IPS-15b (cell line): ENCODE data around the gene CDK4.

Experiments
- H3K27me3 ChIP-seq: one replicate; pipeline ENCODE4 v1.6.1; 2013; ENCODE audit warnings: low read length; ENCODE audit not compliant: control insufficient read depth, insufficient read depth
- H3K36me3 ChIP-seq: one replicate; pipeline ENCODE4 v1.6.1; 2013; ENCODE audit warnings: low read length; ENCODE audit not compliant: control insufficient read depth, insufficient read depth
- H3K4me1 ChIP-seq: one replicate; pipeline ENCODE4 v1.6.1; 2013; ENCODE audit warnings: mild to moderate bottlenecking, low read length; ENCODE audit not compliant: control insufficient read depth, insufficient read depth
- H3K4me3 ChIP-seq: one replicate; pipeline ENCODE4 v1.5.1; 2013; ENCODE audit warnings: low read depth, low read length
- H3K9ac ChIP-seq: one replicate; pipeline ENCODE4 v1.6.1; 2013; ENCODE audit warnings: low read depth, mild to moderate bottlenecking, low read length
- H3K9me3 ChIP-seq: one replicate; pipeline ENCODE4 v1.6.1; 2013; ENCODE audit warnings: mild to moderate bottlenecking, low read length; ENCODE audit not compliant: control insufficient read depth, insufficient read depth

The CDK4 gene

DNA sequence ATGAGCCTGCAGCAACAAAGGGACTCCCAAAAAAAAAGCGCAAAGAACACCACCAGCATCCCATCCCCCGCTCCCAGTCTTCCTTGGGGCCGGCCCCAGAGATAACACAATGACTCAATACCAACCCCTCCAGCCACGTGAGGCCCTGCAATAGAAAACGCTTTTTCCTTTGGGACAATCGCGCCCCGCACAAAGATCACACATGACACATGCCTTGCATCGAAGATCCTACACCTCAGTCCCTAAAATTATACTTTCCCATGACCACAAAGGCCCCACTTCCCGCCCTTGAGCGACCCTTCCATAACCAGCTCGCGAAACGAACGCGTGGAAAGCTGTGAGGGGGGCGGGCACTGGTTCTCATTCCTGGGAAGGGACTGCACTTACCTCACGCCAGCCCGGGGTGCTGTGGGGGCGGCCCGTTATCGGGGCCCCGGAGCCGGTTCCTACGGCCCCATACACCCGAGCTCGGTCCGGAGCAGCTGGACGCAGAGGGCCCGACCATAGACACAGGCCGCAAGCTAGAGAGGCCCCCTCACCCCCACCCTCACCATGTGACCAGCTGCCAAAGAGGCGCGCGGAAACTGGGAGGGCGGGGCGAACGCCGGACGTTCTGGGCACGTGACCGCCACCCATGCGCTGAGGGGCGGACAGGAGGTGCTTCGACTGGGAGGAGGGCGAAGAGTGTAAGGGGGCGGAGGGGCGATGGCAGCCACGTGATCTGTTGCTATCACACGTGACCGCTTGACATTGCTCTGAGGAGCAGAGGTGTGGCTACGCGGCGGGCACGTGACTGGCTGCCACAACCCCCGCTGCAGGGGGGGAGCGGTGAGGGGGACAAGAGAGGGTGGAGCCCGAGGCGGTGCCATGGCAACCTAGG, at the start of gene CDK4:
TSS of gene CDK4 (minus strand) at position 523 of the 880 bp plus-strand sequence. CDS start 593 bp downstream, outside the sequence.
- H3K4me3 ChIP-seq, result peak within 1 kb of the TSS; percentile 95
- H3K9ac ChIP-seq, result peak within 1 kb of the TSS; percentile 97
- peaks cover 14% of the 10 kb centered on the region for H3K4me1 ChIP-seq
- H3K27me3 ChIP-seq, result peaks cover 27% of the 10 kb centered on the region
- peaks cover 20% of the 10 kb centered on the region for H3K36me3 ChIP-seq
- H3K9me3 ChIP-seq, result no peaks in the 10 kb centered on the region

GRCh38 chr12:57800965-57801364, 48.9 kb upstream of the CDK4 start:
- H3K4me3 ChIP-seq, result no peak overlapping the region
- no peaks in the 10 kb centered on the region for H3K4me1 ChIP-seq
- H3K27me3 ChIP-seq, result no peaks in the 10 kb centered on the region
- no peaks in the 10 kb centered on the region for H3K9me3 ChIP-seq
- peaks cover 5% of the 10 kb centered on the region for H3K36me3 ChIP-seq
- no peak overlapping the region for H3K9ac ChIP-seq

DNA sequence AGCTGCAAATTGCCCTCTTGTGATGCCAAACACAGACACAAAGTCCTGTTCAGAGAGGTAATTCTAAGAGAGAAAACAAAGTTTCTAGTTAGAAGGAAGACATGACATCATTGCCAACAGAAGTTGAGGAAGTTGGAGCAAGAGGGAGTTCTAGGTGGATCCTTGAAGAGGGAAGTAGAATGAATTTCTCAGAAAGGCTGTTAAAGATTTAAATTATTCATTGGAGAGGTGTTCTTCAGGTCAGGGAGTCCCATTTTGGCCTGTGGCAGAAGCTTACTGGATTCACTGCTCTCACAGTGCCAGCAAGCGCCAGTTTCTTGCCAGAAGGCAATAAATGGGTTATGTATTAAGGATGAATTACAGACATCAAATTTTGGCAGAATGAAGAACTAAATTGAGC, 45.8 kb upstream of the CDK4 start:
- Histone ChIP-seq H3K4me1 (no peaks in the 10 kb centered on the region), H3K27me3 (no peaks in the 10 kb centered on the region), H3K36me3 (peaks cover 6% of the 10 kb centered on the region), H3K9ac (no peak overlapping the region), H3K4me3 (no peak overlapping the region), H3K9me3 (no peaks in the 10 kb centered on the region)

DNA sequence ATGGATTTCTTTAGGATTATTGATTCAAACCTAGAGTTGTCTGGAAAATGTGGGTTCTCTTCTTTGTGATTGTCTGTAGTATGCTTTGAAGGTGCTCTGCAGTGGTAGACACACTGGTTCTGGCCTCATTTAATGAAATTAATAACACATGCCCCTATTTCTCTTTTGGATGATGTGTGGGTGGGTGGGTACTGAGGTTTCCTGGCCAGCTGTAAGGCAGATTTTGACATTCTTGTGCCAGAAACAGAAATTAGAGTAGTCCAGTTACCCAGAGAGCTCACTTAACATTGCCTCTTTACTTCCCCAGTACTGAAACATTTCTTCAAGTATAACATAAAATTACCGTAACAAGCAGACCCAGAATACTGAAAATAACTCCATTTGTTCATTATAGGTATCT, 44.9 kb upstream of the CDK4 start:
- Histone ChIP-seq H3K9me3 (no peaks in the 10 kb centered on the region), H3K9ac (no peak overlapping the region), H3K27me3 (no peaks in the 10 kb centered on the region), H3K4me1 (no peaks in the 10 kb centered on the region), H3K36me3 (peaks cover 16% of the 10 kb centered on the region), H3K4me3 (no peak overlapping the region)

- Histone ChIP-seq H3K36me3 (peaks cover 17% of the 10 kb centered on the region), H3K9ac (no peak overlapping the region), H3K4me3 (no peak overlapping the region), H3K4me1 (no peaks in the 10 kb centered on the region), H3K27me3 (no peaks in the 10 kb centered on the region), H3K9me3 (no peaks in the 10 kb centered on the region)
These were observed 43.2 kb upstream of the CDK4 start for GRCh38 chr12:57795354-57795753.

- H3K9me3 ChIP-seq, result no peaks in the 10 kb centered on the region
- H3K36me3 ChIP-seq, result peaks cover 17% of the 10 kb centered on the region
- H3K9ac ChIP-seq, result no peak overlapping the region
- no peak overlapping the region for H3K4me3 ChIP-seq
- no peaks in the 10 kb centered on the region for H3K4me1 ChIP-seq
- no peaks in the 10 kb centered on the region for H3K27me3 ChIP-seq
These were observed 41.8 kb upstream of the CDK4 start for GRCh38 chr12:57793920-57794319.

- no peak overlapping the region for H3K9ac ChIP-seq
- H3K4me1 ChIP-seq, result no peaks in the 10 kb centered on the region
- H3K4me3 ChIP-seq, result no peak overlapping the region
- peaks cover 2% of the 10 kb centered on the region for H3K36me3 ChIP-seq
- no peaks in the 10 kb centered on the region for H3K9me3 ChIP-seq
- no peaks in the 10 kb centered on the region for H3K27me3 ChIP-seq
These were observed 31.8 kb upstream of the CDK4 start for GRCh38 chr12:57783861-57784260.

GRCh38 chr12:57783466-57783801, 31.3 kb upstream of the CDK4 start:
- Histone ChIP-seq H3K4me1 (no peaks in the 10 kb centered on the region), H3K9ac (peak overlapping the region; percentile 94), H3K36me3 (peaks cover 2% of the 10 kb centered on the region)

DNA sequence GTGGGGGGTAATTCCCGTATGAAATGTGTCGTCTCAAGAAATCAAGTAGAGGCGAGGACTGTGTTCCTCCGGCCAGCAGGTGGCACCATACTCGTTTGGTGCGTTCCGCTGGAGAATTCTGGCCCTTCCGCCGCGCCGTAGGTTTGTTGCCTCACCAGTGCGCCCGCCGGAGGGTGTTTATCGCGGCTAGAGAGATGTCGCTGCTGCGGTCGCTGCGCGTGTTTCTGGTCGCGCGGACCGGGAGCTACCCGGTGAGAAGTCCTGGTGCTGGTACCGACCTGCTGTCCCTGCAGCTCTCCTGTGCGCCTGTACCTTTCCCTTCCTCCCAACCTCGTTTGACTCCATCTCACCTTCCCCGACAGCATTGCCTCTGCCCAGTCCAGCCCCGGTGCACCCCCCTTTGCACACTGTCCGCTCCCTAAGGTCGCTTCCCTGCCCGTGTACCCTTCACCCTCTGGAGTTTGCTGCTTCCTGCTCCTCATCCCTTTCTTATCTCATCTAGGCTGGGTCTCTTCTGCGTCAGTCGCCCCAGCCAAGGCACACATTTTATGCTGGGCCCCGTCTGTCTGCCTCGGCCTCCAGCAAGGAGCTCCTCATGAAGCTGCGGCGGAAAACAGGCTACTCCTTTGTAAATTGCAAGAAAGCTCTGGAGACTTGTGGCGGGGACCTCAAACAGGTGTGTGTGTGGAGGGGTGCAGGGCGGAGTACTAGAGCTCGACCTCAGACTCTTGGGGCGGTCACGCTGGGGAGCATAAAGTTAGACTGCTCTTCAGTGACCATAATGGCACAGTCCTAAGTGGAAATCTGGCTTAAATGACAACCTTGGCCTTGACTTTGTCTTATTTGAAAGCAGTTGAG, 30.7 kb upstream of the CDK4 start, which contains the start of gene TSFM:
TSS of gene TSFM (plus strand) at position 180 of the 858 bp plus-strand sequence. CDS start at position 195, 15 bp downstream.
- Histone ChIP-seq H3K9ac (peak within 1 kb of the TSS; percentile 94), H3K9me3 (no peaks in the 10 kb centered on the region), H3K4me1 (no peaks in the 10 kb centered on the region), H3K4me3 (peak within 1 kb of the TSS; percentile 99), H3K27me3 (no peaks in the 10 kb centered on the region), H3K36me3 (peaks cover 2% of the 10 kb centered on the region)

More at GRCh38 chr12:57783466-57783801, 31.3 kb upstream of the CDK4 start:
- no peaks in the 10 kb centered on the region for H3K27me3 ChIP-seq
- H3K4me3 ChIP-seq, result peak overlapping the region; percentile 99
- no peaks in the 10 kb centered on the region for H3K9me3 ChIP-seq

DNA sequence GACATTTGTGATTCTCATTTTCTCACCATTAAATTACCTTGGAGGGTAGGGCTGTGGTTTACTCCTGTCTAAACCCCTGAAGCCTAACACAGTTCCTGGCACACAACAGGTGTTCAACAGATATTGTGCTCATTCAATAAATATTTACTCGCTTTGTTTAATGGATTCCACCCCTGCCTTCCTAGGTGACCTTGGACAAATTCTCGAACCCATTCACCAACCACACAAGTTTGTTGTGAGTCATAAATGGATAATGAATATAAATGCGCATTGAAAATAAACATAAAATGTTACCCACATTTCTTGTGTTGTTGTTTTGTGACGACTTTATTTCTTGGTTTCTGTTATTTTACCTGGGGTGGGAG, 30.1 kb upstream of the CDK4 start:
- H3K4me1 ChIP-seq, result no peaks in the 10 kb centered on the region
- H3K9me3 ChIP-seq, result no peaks in the 10 kb centered on the region
- no peak overlapping the region for H3K4me3 ChIP-seq
- no peak overlapping the region for H3K9ac ChIP-seq
- no peaks in the 10 kb centered on the region for H3K36me3 ChIP-seq
- H3K27me3 ChIP-seq, result no peaks in the 10 kb centered on the region

GRCh38 chr12:57781801-57782200, 29.7 kb upstream of the CDK4 start:
- H3K27me3 ChIP-seq, result no peaks in the 10 kb centered on the region
- no peak overlapping the region for H3K9ac ChIP-seq
- H3K4me3 ChIP-seq, result no peak overlapping the region
- no peaks in the 10 kb centered on the region for H3K4me1 ChIP-seq
- no peaks in the 10 kb centered on the region for H3K9me3 ChIP-seq
- H3K36me3 ChIP-seq, result no peaks in the 10 kb centered on the region
